NT2/D1 (cell line): ENCODE data around the gene CIBAR2.

Source experiments
- SUZ12 ChIP-seq: IDR thresholded peaks from 2 replicates; pipeline ENCODE4 v1.6.1; 2011; ENCODE audit not compliant: insufficient read length, insufficient read depth; ENCODE audit errors: extremely low read depth
- YY1 ChIP-seq: IDR thresholded peaks from 2 replicates; pipeline ENCODE4 v1.6.1; 2011; ENCODE audit not compliant: insufficient read length, insufficient read depth

- TF ChIP-seq YY1 (no peak), SUZ12 (no peak)
Observed at GRCh38 chr16:85103114-85104079, 8.9 kb downstream of the CIBAR2 start.
